LNCAP (cell line): ENCODE results near the gene TEAD1.

Source experiments
- TF ChIP-seq, protein P1 (sequence below): fragments of 450-650 bp; IDR thresholded peaks from 2 replicates; pipeline ENCODE4 v1.5.1; 2017; ENCODE audit warnings: mild to moderate bottlenecking

TEAD1 gene

GRCh38 chr11:12845739-12846358 is 171.6 kb downstream of the TEAD1 start:
- TF ChIP-seq, protein P1, sequence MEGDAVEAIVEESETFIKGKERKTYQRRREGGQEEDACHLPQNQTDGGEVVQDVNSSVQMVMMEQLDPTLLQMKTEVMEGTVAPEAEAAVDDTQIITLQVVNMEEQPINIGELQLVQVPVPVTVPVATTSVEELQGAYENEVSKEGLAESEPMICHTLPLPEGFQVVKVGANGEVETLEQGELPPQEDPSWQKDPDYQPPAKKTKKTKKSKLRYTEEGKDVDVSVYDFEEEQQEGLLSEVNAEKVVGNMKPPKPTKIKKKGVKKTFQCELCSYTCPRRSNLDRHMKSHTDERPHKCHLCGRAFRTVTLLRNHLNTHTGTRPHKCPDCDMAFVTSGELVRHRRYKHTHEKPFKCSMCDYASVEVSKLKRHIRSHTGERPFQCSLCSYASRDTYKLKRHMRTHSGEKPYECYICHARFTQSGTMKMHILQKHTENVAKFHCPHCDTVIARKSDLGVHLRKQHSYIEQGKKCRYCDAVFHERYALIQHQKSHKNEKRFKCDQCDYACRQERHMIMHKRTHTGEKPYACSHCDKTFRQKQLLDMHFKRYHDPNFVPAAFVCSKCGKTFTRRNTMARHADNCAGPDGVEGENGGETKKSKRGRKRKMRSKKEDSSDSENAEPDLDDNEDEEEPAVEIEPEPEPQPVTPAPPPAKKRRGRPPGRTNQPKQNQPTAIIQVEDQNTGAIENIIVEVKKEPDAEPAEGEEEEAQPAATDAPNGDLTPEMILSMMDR: no peak

DNA sequence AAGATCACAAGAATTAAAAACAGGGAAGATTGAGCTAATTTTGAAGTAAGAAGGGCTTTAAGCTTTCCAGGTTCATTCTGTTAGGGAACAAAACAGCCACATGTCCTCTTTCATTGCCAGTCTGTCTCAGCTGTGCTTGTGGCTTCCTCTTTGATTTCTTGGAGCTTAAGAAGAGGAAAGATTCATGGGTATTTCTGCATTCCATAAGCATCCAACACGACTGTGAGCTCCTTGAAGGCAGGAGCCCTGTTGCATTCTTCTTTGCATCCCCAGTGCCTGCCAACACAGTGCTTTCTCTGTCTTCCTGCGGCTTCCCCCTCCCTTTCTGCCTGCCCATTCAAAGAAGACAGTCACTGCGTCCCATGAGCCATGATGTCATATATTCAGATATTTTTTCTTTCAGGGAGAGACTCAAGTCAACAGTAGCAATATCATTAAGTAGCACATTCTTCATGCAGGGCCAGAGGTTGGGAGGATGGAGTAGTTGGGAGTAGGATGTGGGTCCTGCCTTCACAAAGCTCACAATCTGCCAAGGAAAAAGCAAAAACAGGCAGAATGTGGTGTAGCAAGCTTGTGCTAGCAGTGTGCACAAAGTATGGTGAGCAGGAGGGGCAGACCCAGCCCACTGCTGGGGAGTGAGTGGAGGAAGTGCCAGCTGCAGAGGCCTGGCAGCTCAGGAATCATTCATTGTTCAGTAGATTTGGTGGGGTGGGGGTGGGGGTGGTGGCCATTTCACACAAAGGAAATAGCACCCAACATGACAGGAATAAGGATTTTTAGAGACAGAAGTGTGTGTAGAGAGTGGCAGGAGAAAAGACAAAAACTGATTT is 172.8 kb downstream of the TEAD1 start:
- TF ChIP-seq, protein P1: no peak

DNA sequence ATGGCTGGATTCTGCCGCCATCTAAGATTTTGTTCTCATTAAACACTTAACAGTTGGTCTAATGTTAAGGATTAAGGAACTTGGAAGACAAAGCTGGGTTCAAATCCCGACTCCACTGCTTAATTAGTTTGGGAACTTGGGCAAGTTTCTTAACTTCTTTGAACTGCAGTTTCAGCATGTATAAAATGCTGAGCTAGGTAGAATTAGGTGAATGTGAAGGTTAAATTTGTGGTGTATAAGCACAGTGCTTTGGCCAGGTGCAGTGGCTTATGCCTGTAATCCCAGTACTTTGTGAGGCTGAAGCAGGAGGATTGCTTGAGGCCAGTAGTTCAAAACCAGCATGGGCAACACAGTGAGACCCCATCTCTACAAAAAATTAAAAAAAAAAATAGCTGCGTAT is 174.2 kb downstream of the TEAD1 start:
- TF ChIP-seq, protein P1: no peak

- TF ChIP-seq, protein P1: no peak
Observed at GRCh38 chr11:12853325-12853651, 179.1 kb downstream of the TEAD1 start.

GRCh38 chr11:12853652-12854296 is 179.6 kb downstream of the TEAD1 start:
- TF ChIP-seq, protein P1: no peak

- TF ChIP-seq, protein P1: no peak
Observed at GRCh38 chr11:12854297-12854661, 180.1 kb downstream of the TEAD1 start.

DNA sequence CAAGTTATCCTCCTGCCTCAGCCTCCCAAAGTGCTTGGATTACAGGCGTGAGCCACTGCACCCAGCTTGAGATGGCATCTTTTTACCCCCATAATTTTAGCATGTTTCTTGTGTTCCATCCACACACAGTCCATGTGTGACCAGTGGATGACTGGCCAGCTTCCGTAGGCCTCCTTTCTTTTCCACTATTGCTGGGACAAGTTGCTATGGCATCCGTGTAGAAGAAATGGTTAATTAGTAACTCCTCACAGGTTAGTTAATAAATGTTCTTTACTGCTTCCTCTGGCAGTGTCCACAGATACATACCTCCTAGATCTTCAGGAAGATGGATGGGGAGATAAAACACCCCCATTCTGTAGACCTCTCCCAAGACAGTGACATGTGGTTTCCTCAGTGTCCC is 180.6 kb downstream of the TEAD1 start:
- TF ChIP-seq, protein P1: no peak
